Measurements from ENCODE around the gene LARGE2.

The LARGE2 gene

GRCh38 chr11:45947885-45948284, 25.4 kb downstream of the LARGE2 start:
- H2BK5ac ChIP-seq (ENCODE audit: low read length): no peak overlapping the region
- no peak overlapping the region for H3K4me3 ChIP-seq (ENCODE audit: low read length)
- H2AK5ac ChIP-seq (ENCODE audit: low read length): no peak overlapping the region
- no peak overlapping the region for H3K18ac ChIP-seq (ENCODE audit: low read length)
- no peak overlapping the region for H3K56ac ChIP-seq (ENCODE audit: low read length)
- no peaks in the 10 kb centered on the region for H3K27me3 ChIP-seq (ENCODE audit: insufficient read depth, low read length, poor library complexity)
- no peak overlapping the region for H4K5ac ChIP-seq (ENCODE audit: low read length)
- H4K8ac ChIP-seq (ENCODE audit: low read depth, low read length): no peak overlapping the region
- no peak overlapping the region for H3K27ac ChIP-seq (ENCODE audit: low read depth, low read length)
- no peak for DNase-seq
- H3K23ac ChIP-seq (ENCODE audit: low read length): no peak overlapping the region
- no peak overlapping the region for H2BK120ac ChIP-seq (ENCODE audit: low read depth, low read length)
- no peak overlapping the region for H2BK15ac ChIP-seq (replicated peaks; ENCODE audit: low read depth)
- no peak overlapping the region for H3K9ac ChIP-seq (ENCODE audit: low read length)
- H3K36me3 ChIP-seq (ENCODE audit: control insufficient read depth, insufficient read depth, low read length): no peaks in the 10 kb centered on the region
- H3K79me1 ChIP-seq (ENCODE audit: low read length): no peaks in the 10 kb centered on the region
- no peaks in the 10 kb centered on the region for H3K79me2 ChIP-seq (ENCODE audit: control insufficient read depth, insufficient read depth, low read length)
- H3K4me2 ChIP-seq (ENCODE audit: low read length): no peak overlapping the region
- WGBS (ENCODE audit: extremely low coverage, insufficient coverage, low lambda C conversion rate): no CpG with 5 or more reads among the region's 1 CpG
- no peak overlapping the region for H3K4ac ChIP-seq (ENCODE audit: low read depth, low read length)
- no peaks in the 10 kb centered on the region for H3K4me1 ChIP-seq (ENCODE audit: control insufficient read depth, low read depth, low read length)

- Histone ChIP-seq H3K79me1 (ENCODE audit: low read length) (no peaks in the 10 kb centered on the region), H2BK120ac (ENCODE audit: low read depth, low read length) (no peak overlapping the region), H3K36me3 (ENCODE audit: control insufficient read depth, insufficient read depth, low read length) (no peaks in the 10 kb centered on the region), H3K79me2 (ENCODE audit: control insufficient read depth, insufficient read depth, low read length) (no peaks in the 10 kb centered on the region), H3K27ac (ENCODE audit: low read depth, low read length) (no peak overlapping the region), H3K27me3 (ENCODE audit: insufficient read depth, low read length, poor library complexity) (no peaks in the 10 kb centered on the region), H3K4me2 (ENCODE audit: low read length) (no peak overlapping the region), H3K23ac (ENCODE audit: low read length) (no peak overlapping the region), H3K4ac (ENCODE audit: low read depth, low read length) (no peak overlapping the region), H3K4me3 (ENCODE audit: low read length) (no peak overlapping the region), H2BK15ac (replicated peaks; ENCODE audit: low read depth) (no peak overlapping the region), H3K18ac (ENCODE audit: low read length) (no peak overlapping the region), H2AK5ac (ENCODE audit: low read length) (no peak overlapping the region), H2BK5ac (ENCODE audit: low read length) (no peak overlapping the region), H4K8ac (ENCODE audit: low read depth, low read length) (no peak overlapping the region), H3K9ac (ENCODE audit: low read length) (no peak overlapping the region), H3K4me1 (ENCODE audit: control insufficient read depth, low read depth, low read length) (no peaks in the 10 kb centered on the region), H3K56ac (ENCODE audit: low read length) (no peak overlapping the region), H4K5ac (ENCODE audit: low read length) (no peak overlapping the region)
- DNase-seq: no peak
- WGBS (ENCODE audit: extremely low coverage, insufficient coverage, low lambda C conversion rate): no CpG with 5 or more reads among the region's 3 CpGs
Observed at GRCh38 chr11:45948356-45948755, 25.9 kb downstream of the LARGE2 start.

- H2BK120ac ChIP-seq (ENCODE audit: low read depth, low read length): no peak overlapping the region
- H2BK15ac ChIP-seq (replicated peaks; ENCODE audit: low read depth): no peak overlapping the region
- no peak overlapping the region for H3K9ac ChIP-seq (ENCODE audit: low read length)
- no peaks in the 10 kb centered on the region for H3K27me3 ChIP-seq (ENCODE audit: insufficient read depth, low read length, poor library complexity)
- no peak overlapping the region for H3K18ac ChIP-seq (ENCODE audit: low read length)
- no peak overlapping the region for H3K27ac ChIP-seq (ENCODE audit: low read depth, low read length)
- WGBS (ENCODE audit: extremely low coverage, insufficient coverage, low lambda C conversion rate): no CpG with 5 or more reads among the region's 1 CpG
- no peak overlapping the region for H3K23ac ChIP-seq (ENCODE audit: low read length)
- H3K4ac ChIP-seq (ENCODE audit: low read depth, low read length): no peak overlapping the region
- H3K79me2 ChIP-seq (ENCODE audit: control insufficient read depth, insufficient read depth, low read length): no peaks in the 10 kb centered on the region
- no peak overlapping the region for H3K4me2 ChIP-seq (ENCODE audit: low read length)
- no peak overlapping the region for H3K56ac ChIP-seq (ENCODE audit: low read length)
- H3K4me1 ChIP-seq (ENCODE audit: control insufficient read depth, low read depth, low read length): no peaks in the 10 kb centered on the region
- no peak overlapping the region for H2BK5ac ChIP-seq (ENCODE audit: low read length)
- no peaks in the 10 kb centered on the region for H3K79me1 ChIP-seq (ENCODE audit: low read length)
- no peaks in the 10 kb centered on the region for H3K36me3 ChIP-seq (ENCODE audit: control insufficient read depth, insufficient read depth, low read length)
- no peak overlapping the region for H4K5ac ChIP-seq (ENCODE audit: low read length)
- H2AK5ac ChIP-seq (ENCODE audit: low read length): no peak overlapping the region
- H3K4me3 ChIP-seq (ENCODE audit: low read length): no peak overlapping the region
- DNase-seq: no peak
- H4K8ac ChIP-seq (ENCODE audit: low read depth, low read length): no peak overlapping the region
Observed at GRCh38 chr11:45949992-45950407, 27.5 kb downstream of the LARGE2 start.

- no peaks in the 10 kb centered on the region for H3K79me1 ChIP-seq (ENCODE audit: low read length)
- no peaks in the 10 kb centered on the region for H3K79me2 ChIP-seq (ENCODE audit: control insufficient read depth, insufficient read depth, low read length)
- H2BK120ac ChIP-seq (ENCODE audit: low read depth, low read length): no peak overlapping the region
- H3K27me3 ChIP-seq (ENCODE audit: insufficient read depth, low read length, poor library complexity): no peaks in the 10 kb centered on the region
- H3K4me3 ChIP-seq (ENCODE audit: low read length): no peak overlapping the region
- no peak overlapping the region for H3K9ac ChIP-seq (ENCODE audit: low read length)
- WGBS (ENCODE audit: extremely low coverage, insufficient coverage, low lambda C conversion rate): no CpG with 5 or more reads among the region's 1 CpG
- no peak overlapping the region for H3K27ac ChIP-seq (ENCODE audit: low read depth, low read length)
- H3K23ac ChIP-seq (ENCODE audit: low read length): no peak overlapping the region
- H4K5ac ChIP-seq (ENCODE audit: low read length): no peak overlapping the region
- no peak overlapping the region for H3K4me2 ChIP-seq (ENCODE audit: low read length)
- no peak overlapping the region for H4K8ac ChIP-seq (ENCODE audit: low read depth, low read length)
- no peak overlapping the region for H3K4ac ChIP-seq (ENCODE audit: low read depth, low read length)
- DNase-seq: no peak
- H3K4me1 ChIP-seq (ENCODE audit: control insufficient read depth, low read depth, low read length): no peaks in the 10 kb centered on the region
- no peak overlapping the region for H3K18ac ChIP-seq (ENCODE audit: low read length)
- H2BK15ac ChIP-seq (replicated peaks; ENCODE audit: low read depth): no peak overlapping the region
- H2AK5ac ChIP-seq (ENCODE audit: low read length): no peak overlapping the region
- no peak overlapping the region for H2BK5ac ChIP-seq (ENCODE audit: low read length)
- no peak overlapping the region for H3K56ac ChIP-seq (ENCODE audit: low read length)
- no peaks in the 10 kb centered on the region for H3K36me3 ChIP-seq (ENCODE audit: control insufficient read depth, insufficient read depth, low read length)
Observed at GRCh38 chr11:45959851-45960250, 37.4 kb downstream of the LARGE2 start.

- Histone ChIP-seq H2AK5ac (ENCODE audit: low read length) (no peak overlapping the region), H2BK120ac (ENCODE audit: low read depth, low read length) (no peak overlapping the region), H3K9ac (ENCODE audit: low read length) (no peak overlapping the region), H4K5ac (ENCODE audit: low read length) (no peak overlapping the region), H2BK15ac (replicated peaks; ENCODE audit: low read depth) (no peak overlapping the region), H4K8ac (ENCODE audit: low read depth, low read length) (no peak overlapping the region), H3K79me1 (ENCODE audit: low read length) (no peaks in the 10 kb centered on the region), H3K23ac (ENCODE audit: low read length) (no peak overlapping the region), H2BK5ac (ENCODE audit: low read length) (no peak overlapping the region), H3K36me3 (ENCODE audit: control insufficient read depth, insufficient read depth, low read length) (no peaks in the 10 kb centered on the region), H3K56ac (ENCODE audit: low read length) (no peak overlapping the region), H3K4ac (ENCODE audit: low read depth, low read length) (no peak overlapping the region), H3K27ac (ENCODE audit: low read depth, low read length) (no peak overlapping the region), H3K79me2 (ENCODE audit: control insufficient read depth, insufficient read depth, low read length) (no peaks in the 10 kb centered on the region), H3K4me3 (ENCODE audit: low read length) (no peak overlapping the region), H3K27me3 (ENCODE audit: insufficient read depth, low read length, poor library complexity) (no peaks in the 10 kb centered on the region), H3K4me1 (ENCODE audit: control insufficient read depth, low read depth, low read length) (no peaks in the 10 kb centered on the region), H3K18ac (ENCODE audit: low read length) (no peak overlapping the region), H3K4me2 (ENCODE audit: low read length) (no peak overlapping the region)
- DNase-seq: no peak
- no CpG with 5 or more reads among the region's 4 CpGs for WGBS (ENCODE audit: extremely low coverage, insufficient coverage, low lambda C conversion rate)
Observed at GRCh38 chr11:45960387-45961095, 38.1 kb downstream of the LARGE2 start.

- Histone ChIP-seq H4K8ac (ENCODE audit: low read depth, low read length) (no peak overlapping the region), H3K79me1 (ENCODE audit: low read length) (no peaks in the 10 kb centered on the region), H3K56ac (ENCODE audit: low read length) (no peak overlapping the region), H3K9ac (ENCODE audit: low read length) (no peak overlapping the region), H2BK5ac (ENCODE audit: low read length) (no peak overlapping the region), H3K4me2 (ENCODE audit: low read length) (no peak overlapping the region), H3K27me3 (ENCODE audit: insufficient read depth, low read length, poor library complexity) (no peaks in the 10 kb centered on the region), H3K4ac (ENCODE audit: low read depth, low read length) (no peak overlapping the region), H3K36me3 (ENCODE audit: control insufficient read depth, insufficient read depth, low read length) (no peaks in the 10 kb centered on the region), H3K23ac (ENCODE audit: low read length) (no peak overlapping the region), H2BK120ac (ENCODE audit: low read depth, low read length) (no peak overlapping the region), H3K4me1 (ENCODE audit: control insufficient read depth, low read depth, low read length) (no peaks in the 10 kb centered on the region), H3K4me3 (ENCODE audit: low read length) (no peak overlapping the region), H2BK15ac (replicated peaks; ENCODE audit: low read depth) (no peak overlapping the region), H4K5ac (ENCODE audit: low read length) (no peak overlapping the region), H3K27ac (ENCODE audit: low read depth, low read length) (no peak overlapping the region), H3K18ac (ENCODE audit: low read length) (no peak overlapping the region), H2AK5ac (ENCODE audit: low read length) (no peak overlapping the region), H3K79me2 (ENCODE audit: control insufficient read depth, insufficient read depth, low read length) (no peaks in the 10 kb centered on the region)
- no CpG with 5 or more reads among the region's 7 CpGs for WGBS (ENCODE audit: extremely low coverage, insufficient coverage, low lambda C conversion rate)
- no peak for DNase-seq
Observed at GRCh38 chr11:45961751-45962240, 39.3 kb downstream of the LARGE2 start.

Measured in mesendoderm (in vitro differentiated cells).